T-helper 2 cell treated with Interferon-gamma antibody and Interleukin-4, amounts not matched to agents 5 μg/mL and 100 μg/mL, for 36 hours (primary cell): ENCODE measurements around the gene CCDC60.
"Not testable (repeated sequence)": the region's sequence is repeated elsewhere in the genome, so short reads cannot be mapped to it uniquely, and the experiment has no call there.

Experiments used
- DNase-seq: peaks from one replicate; pipeline ENCODE4 v3.0.0; 2021; ENCODE audit warnings: low spot score
- H3K27ac Mint-ChIP-seq: one replicate; pipeline ENCODE4 v1.8.0; 2021; ENCODE audit warnings: mild to moderate bottlenecking, mixed read lengths
- H3K27me3 Mint-ChIP-seq: one replicate; pipeline ENCODE4 v1.8.0; 2021; ENCODE audit warnings: low read depth, mixed read lengths
- H3K36me3 Mint-ChIP-seq: one replicate; pipeline ENCODE4 v1.8.0; 2021; ENCODE audit warnings: low read depth, mixed read lengths
- H3K4me1 Mint-ChIP-seq: one replicate; pipeline ENCODE4 v1.8.0; 2021; ENCODE audit warnings: low read depth, mixed read lengths
- H3K4me3 Mint-ChIP-seq: one replicate; pipeline ENCODE4 v1.8.0; 2022; ENCODE audit warnings: mild to moderate bottlenecking, moderate library complexity, mixed read lengths
- H3K9me3 Mint-ChIP-seq: one replicate; pipeline ENCODE4 v1.8.0; 2021; ENCODE audit warnings: mixed read lengths

Gene CCDC60

DNA sequence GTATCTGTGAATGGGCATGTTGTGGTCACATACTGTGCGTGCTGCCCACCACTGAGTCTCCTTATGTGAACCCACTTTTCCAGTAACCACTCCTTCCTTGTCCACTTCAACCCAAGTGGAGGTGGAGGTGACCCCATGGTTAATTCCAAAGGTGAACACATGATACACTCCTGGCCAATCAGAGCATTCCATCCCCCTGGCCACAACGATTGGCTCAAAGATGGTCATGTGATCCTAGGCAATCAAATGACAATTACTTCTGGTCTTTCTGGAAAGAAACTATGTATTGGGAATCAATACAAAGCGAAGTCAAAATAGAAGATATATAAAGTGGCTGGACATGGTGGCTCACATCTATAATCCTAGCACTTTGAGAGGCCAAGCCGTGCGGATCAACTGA lies 20.2 kb upstream of the CCDC60 start:
- H3K4me1 Mint-ChIP-seq = no peaks in the 10 kb centered on the region
- no peak overlapping the region for H3K4me3 Mint-ChIP-seq
- no peak overlapping the region for H3K27ac Mint-ChIP-seq
- no peaks in the 10 kb centered on the region for H3K36me3 Mint-ChIP-seq
- no peaks in the 10 kb centered on the region for H3K27me3 Mint-ChIP-seq
- DNase-seq = no peak
- no peaks in the 10 kb centered on the region for H3K9me3 Mint-ChIP-seq

DNA sequence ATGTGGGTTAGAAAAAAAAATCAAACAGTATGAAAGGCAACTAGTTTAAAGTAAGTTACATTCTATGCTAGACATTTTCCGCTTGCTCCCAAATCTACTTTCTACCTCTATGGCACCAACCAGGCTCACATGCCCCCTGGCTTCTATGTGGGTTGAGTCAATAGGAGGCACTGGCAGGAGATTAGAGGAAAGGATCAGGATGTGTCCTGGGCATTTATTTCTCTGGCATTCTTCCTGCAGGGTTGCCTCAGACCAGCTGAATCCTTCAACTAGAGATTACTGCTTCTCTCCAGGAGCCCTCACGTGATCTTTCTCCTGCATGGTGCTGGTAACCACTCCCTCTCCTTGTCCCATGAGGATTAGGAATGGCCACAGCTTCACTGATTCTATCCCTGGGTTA lies 14.9 kb upstream of the CCDC60 start:
- Mint-ChIP-seq H3K9me3 (no peaks in the 10 kb centered on the region), H3K27ac (no peak overlapping the region), H3K4me3 (no peak overlapping the region), H3K4me1 (no peaks in the 10 kb centered on the region), H3K36me3 (no peaks in the 10 kb centered on the region), H3K27me3 (no peaks in the 10 kb centered on the region)
- no peak for DNase-seq

DNA sequence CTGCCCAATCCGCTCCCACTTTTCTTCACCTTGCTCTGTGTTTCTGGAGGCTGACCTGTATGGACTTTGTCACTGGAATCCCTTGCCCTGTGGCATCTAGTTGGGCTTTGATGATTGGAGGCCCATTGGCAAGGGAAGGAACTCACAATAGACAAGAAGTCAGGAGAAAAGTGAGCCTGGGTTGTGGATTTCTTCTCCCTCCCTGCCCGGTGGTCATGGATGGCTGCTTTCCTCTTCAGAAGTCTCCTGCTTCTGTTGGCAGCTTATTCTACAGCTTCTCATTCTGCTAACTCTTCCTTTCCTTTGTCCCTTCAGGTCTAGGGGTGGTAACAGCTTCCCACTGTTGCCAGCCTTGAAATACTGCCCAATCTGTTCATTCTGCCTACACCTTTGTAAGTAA lies 13.9 kb upstream of the CCDC60 start:
- no peaks in the 10 kb centered on the region for H3K27me3 Mint-ChIP-seq

DNA sequence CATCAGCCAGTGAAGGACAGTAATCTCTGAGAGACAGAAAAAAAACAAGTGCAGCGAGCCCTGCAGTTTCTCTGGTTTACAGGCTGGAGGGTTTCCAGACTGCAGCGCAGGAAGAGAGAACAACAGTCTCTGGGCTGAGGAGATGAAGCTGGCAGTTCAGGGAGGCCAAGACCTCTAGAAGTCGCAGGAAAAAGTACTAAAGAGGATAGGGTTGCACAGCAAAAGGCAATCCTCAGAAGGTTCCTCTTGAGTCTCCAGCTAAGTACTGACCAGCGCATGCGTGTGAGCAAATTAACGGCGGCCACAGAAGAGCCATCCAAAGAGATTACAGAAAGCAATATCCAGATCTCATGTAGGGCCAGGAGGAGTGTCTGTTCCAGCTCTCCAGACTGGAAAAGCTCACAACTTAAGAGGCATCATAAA lies 12.2 kb upstream of the CCDC60 start:
- no peak overlapping the region for H3K27ac Mint-ChIP-seq
- no peaks in the 10 kb centered on the region for H3K36me3 Mint-ChIP-seq
- no peak overlapping the region for H3K4me3 Mint-ChIP-seq
- no peak for DNase-seq
- no peaks in the 10 kb centered on the region for H3K27me3 Mint-ChIP-seq
- no peaks in the 10 kb centered on the region for H3K4me1 Mint-ChIP-seq
- H3K9me3 Mint-ChIP-seq = no peaks in the 10 kb centered on the region

More for the DNA sequence above, 13.9 kb upstream of the CCDC60 start:
- Mint-ChIP-seq H3K27ac (no peak overlapping the region), H3K36me3 (no peaks in the 10 kb centered on the region), H3K4me3 (no peak overlapping the region), H3K9me3 (no peaks in the 10 kb centered on the region), H3K4me1 (no peaks in the 10 kb centered on the region)
- no peak for DNase-seq

DNA sequence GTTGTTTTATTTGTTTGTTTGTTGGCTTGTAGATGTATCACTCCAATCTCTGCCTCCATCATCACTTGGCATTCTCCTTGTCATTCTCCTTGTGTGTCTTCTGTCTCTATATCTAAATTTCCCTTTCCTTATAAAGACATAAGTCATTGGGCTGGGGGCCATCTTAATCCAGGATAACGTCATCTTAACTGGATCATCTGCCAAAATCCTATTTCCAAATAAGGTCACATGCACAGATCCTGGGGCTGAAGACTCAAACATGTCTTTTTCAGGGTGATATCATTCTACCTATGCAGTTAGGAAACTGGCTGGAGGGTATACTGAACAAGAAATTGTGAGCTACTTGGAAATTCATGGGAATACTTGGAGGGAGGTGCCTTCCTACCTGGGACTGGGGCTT lies 8.7 kb upstream of the CCDC60 start:
- no peak for DNase-seq
- Mint-ChIP-seq H3K4me3 (no peak overlapping the region), H3K27me3 (no peaks in the 10 kb centered on the region), H3K4me1 (no peaks in the 10 kb centered on the region), H3K27ac (no peak overlapping the region), H3K9me3 (no peaks in the 10 kb centered on the region), H3K36me3 (no peaks in the 10 kb centered on the region)

DNA sequence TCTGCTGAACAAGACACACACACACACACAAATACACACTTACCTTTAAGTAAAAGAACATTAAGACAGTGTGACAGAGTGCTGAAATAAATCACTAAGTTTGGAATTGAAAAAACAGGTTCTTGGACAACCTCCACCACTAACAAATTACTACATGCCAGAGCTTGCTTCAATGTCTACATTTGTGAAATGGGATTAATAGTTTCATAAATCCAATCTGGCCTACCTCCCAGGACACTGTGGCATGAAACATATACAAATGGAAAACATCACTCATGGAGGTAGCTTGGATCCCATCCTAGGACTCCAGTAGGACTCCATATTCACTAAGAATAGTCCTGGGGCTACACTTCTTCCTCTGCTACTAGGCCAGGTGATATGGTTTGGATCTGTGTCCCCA lies 8.2 kb upstream of the CCDC60 start:
- no peak overlapping the region for H3K27ac Mint-ChIP-seq
- no peak overlapping the region for H3K4me3 Mint-ChIP-seq
- no peaks in the 10 kb centered on the region for H3K27me3 Mint-ChIP-seq
- no peak for DNase-seq
- no peaks in the 10 kb centered on the region for H3K9me3 Mint-ChIP-seq
- H3K4me1 Mint-ChIP-seq = no peaks in the 10 kb centered on the region
- no peaks in the 10 kb centered on the region for H3K36me3 Mint-ChIP-seq

DNA sequence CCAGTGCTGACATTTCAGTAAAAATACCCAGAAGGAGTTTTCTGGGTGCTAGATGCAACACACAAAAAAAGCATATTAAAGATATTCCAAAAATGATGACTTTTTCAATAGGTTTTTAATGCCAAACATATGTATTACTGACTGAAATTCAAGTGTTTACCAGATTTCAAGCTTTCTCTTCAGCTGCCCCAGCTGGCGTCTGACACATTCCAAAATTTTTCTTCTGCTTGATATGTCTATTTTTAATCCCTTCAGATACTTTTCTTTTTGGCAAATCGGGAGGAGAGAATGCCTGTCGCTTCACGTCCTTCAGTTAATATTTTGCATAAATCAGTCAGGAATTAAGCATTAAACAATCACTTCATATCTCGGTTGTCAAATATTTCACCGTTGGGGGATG lies 7.1 kb upstream of the CCDC60 start:
- DNase-seq = no peak
- H3K36me3 Mint-ChIP-seq = no peaks in the 10 kb centered on the region
- H3K27me3 Mint-ChIP-seq = peaks cover under 1% of the 10 kb centered on the region
- no peaks in the 10 kb centered on the region for H3K9me3 Mint-ChIP-seq
- no peak overlapping the region for H3K27ac Mint-ChIP-seq
- no peaks in the 10 kb centered on the region for H3K4me1 Mint-ChIP-seq
- H3K4me3 Mint-ChIP-seq = no peak overlapping the region

DNA sequence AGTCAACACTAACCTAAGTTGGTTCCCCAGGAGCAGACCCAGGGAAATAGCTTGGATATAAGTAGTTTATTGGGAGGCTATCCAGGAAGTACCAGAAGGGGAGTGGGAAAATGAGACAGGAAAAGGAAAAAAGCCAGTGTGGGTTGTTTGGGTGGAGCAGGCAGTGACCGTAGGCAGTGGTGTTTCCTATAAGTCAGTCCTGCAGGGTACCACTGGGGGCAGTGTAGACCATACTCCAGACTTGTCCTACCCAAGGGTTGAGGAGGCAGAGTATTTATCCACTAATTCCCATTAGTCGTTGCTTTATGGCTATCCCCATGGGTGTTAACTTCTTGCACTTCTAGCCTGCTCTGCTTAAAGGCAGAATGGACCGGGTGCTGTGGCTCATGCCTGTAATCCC lies 6.4 kb upstream of the CCDC60 start:
- H3K27me3 Mint-ChIP-seq = peaks cover 2% of the 10 kb centered on the region
- no peaks in the 10 kb centered on the region for H3K9me3 Mint-ChIP-seq
- H3K4me3 Mint-ChIP-seq = no peak overlapping the region
- H3K4me1 Mint-ChIP-seq = no peaks in the 10 kb centered on the region
- no peaks in the 10 kb centered on the region for H3K36me3 Mint-ChIP-seq
- H3K27ac Mint-ChIP-seq = no peak overlapping the region
- DNase-seq = no peak

DNA sequence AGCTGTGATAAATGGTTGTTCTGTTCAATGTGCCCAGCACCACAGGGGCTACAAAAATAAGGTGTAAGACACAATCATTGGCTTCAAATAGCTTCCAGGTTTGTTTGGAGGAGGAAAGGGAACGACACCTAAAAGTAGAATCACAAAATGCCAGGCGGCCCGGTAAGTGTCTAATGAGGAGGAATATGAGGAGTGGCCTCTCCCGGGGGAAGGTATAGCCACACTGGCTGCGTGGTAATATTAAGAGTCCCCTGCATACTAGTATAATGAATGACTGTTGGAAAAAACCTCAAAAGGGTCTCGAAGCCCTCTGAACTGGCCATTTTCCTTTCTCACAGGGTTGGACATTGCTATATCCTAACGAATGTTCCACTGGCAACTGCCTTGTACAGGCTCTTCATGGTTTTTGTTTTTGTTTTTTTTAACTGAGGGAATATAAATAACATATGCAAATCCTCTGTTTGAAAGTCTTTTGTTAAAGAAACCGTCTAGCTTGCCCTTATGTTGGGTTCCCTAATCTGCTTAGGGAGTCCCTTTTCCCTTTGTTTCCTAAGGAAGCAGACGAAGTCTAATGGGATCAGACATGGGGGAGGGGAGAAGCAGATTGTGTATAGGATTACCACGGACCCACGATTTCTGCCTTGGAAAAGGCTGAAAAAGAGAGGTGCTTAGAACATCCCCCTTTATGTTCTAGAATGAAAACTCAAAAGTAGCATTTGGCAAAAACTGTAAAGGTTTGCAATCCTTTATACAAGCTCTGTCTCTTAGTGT lies 4.2 kb downstream of the CCDC60 start:
- Mint-ChIP-seq H3K9me3 (no peaks in the 10 kb centered on the region), H3K4me3 (no peak overlapping the region), H3K27ac (no peak overlapping the region), H3K4me1 (no peaks in the 10 kb centered on the region), H3K36me3 (no peaks in the 10 kb centered on the region), H3K27me3 (peaks cover 4% of the 10 kb centered on the region)
- DNase-seq = no peak

DNA sequence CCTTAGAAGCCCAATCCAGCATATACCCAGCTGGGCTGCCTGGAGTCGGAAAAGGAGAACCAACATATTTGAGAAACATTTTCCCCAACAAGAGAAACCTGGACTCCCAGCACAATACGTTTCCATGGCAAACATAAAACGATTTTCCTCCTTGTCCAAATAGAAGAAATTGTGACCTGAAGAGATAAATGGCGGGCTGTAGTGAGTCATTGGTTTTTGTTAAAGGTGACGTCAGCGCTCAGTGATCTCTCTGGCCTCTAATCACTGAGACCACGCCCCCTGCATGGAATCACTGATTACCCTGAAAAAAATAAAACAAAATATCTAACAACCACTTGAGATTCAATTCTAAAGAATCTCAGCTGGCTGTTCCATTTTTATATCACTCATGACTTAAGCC lies 6.0 kb downstream of the CCDC60 start:
- no peak for DNase-seq
- H3K27me3 Mint-ChIP-seq = no peaks in the 10 kb centered on the region
- H3K4me3 Mint-ChIP-seq = no peak overlapping the region
- no peak overlapping the region for H3K27ac Mint-ChIP-seq
- no peaks in the 10 kb centered on the region for H3K4me1 Mint-ChIP-seq
- H3K36me3 Mint-ChIP-seq = no peaks in the 10 kb centered on the region
- H3K9me3 Mint-ChIP-seq = no peaks in the 10 kb centered on the region

DNA sequence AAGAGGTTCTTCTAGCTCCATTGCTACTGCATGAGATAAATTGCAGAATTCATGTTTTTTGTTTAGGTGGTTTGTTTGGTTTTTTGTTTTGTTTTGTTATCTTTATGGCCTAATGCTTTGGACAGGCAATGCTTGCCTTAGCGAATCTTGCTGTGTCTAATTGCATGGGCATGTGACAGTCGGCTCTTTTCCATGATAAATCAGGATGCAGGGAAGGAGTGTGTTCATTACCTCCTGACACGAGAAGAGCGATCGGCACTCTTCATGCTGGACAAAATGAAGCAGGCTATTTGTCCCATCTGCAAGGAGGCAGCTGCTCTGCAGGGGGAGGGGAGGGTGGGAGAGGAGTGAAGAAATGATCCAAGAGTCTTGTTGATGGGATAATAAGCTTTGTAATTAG lies 6.5 kb downstream of the CCDC60 start:
- no peak overlapping the region for H3K27ac Mint-ChIP-seq
- no peak overlapping the region for H3K4me3 Mint-ChIP-seq
- no peak for DNase-seq
- H3K4me1 Mint-ChIP-seq = no peaks in the 10 kb centered on the region
- H3K9me3 Mint-ChIP-seq = no peaks in the 10 kb centered on the region
- H3K36me3 Mint-ChIP-seq = no peaks in the 10 kb centered on the region
- H3K27me3 Mint-ChIP-seq = no peaks in the 10 kb centered on the region

DNA sequence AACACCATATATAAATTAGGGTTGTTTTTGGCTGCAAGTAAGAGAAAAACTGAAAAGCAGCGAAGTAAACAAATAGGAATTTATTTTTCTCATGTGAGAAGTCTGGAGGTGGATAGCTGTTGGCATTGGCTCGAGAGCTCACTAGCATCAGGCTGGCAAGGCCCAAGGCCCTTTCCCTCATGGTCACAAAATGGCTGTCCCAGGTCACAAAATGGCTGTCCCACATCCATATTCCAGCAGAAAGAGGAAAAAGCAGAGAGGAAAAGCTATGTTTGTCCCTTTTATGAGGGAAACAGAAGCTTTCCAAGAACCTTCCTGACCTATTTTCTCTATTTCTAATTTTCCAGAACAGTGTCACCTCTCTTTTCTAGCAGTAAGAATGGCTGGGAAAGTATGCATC lies 7.5 kb downstream of the CCDC60 start:
- Mint-ChIP-seq H3K4me3 (no peak overlapping the region), H3K36me3 (no peaks in the 10 kb centered on the region), H3K27me3 (no peaks in the 10 kb centered on the region), H3K4me1 (no peaks in the 10 kb centered on the region), H3K27ac (no peak overlapping the region), H3K9me3 (no peaks in the 10 kb centered on the region)
- DNase-seq = no peak

DNA sequence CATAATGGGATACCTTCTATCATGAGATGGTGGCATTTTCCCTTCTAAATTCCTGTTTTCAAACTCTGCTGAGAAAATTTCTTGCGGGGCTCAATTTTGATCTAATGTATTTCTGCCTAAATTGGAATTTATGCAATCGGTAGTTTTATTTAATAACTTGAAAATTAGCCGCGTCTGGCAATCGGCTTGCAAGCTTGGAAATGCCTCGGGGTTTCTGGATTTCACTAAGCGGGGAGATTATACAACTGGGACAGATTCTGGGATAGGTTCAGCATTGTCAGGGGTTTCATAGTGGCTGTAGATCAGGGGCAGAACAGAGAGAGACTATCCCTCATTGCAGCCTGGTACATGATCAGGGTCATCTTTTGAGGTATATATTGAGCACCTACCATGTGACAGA lies 8.6 kb downstream of the CCDC60 start:
- no peaks in the 10 kb centered on the region for H3K9me3 Mint-ChIP-seq
- no peak overlapping the region for H3K27ac Mint-ChIP-seq
- no peaks in the 10 kb centered on the region for H3K4me1 Mint-ChIP-seq
- no peak overlapping the region for H3K4me3 Mint-ChIP-seq
- DNase-seq = no peak
- H3K36me3 Mint-ChIP-seq = no peaks in the 10 kb centered on the region
- H3K27me3 Mint-ChIP-seq = no peaks in the 10 kb centered on the region

DNA sequence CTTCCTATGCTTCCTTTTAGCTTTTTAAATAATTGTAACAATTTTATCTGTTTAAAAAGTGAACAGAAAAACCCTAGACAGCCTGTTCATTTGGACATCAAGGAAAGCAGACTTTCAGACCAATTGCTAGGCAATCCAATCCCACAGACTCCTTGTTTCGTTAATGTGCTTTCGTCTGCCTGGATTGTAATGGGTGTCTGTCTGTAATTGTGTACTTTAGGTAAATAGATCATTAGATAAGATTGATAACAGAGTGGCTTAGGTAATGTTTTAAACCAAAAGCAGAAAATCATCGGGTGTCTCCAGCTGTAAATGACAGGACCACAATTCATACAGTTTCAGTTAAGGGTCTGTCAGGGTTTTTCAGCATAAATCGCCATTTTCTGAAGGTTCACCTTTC lies 19.6 kb downstream of the CCDC60 start:
- DNase-seq = no peak
- Mint-ChIP-seq H3K4me1 (no peaks in the 10 kb centered on the region), H3K27me3 (no peaks in the 10 kb centered on the region), H3K36me3 (no peaks in the 10 kb centered on the region), H3K27ac (no peak overlapping the region), H3K4me3 (no peak overlapping the region), H3K9me3 (peaks cover 33% of the 10 kb centered on the region)

DNA sequence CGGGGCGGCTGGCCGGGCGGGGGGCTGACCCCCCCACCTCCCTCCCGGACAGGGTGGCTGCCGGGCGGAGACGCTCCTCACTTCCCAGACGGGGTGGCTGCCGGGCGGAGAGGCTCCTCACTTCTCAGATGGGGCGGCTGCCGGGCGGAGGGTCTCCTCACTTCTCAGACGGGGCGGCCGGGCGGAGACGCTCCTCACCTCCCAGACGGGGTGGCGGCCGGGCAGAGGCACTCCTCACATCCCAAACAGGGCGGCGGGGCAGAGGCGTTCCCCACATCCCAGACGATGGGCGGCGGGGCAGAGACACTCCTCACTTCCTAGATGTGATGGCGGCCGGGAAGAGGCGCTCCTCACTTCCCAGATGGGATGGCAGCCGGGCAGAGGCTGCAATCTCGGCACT lies 25.8 kb downstream of the CCDC60 start:
- H3K9me3 Mint-ChIP-seq = peaks cover 11% of the 10 kb centered on the region
- H3K27ac Mint-ChIP-seq, H3K27me3 Mint-ChIP-seq, DNase-seq, H3K4me3 Mint-ChIP-seq, H3K36me3 Mint-ChIP-seq, H3K4me1 Mint-ChIP-seq: not testable (repeated sequence)
